Measurements from ENCODE around the gene MICAL3.

The MICAL3 gene

GRCh38 chr22:17891481-17892167 is 132.7 kb downstream of the MICAL3 start:
- TF ChIP-seq YY1 (IDR thresholded peaks at IDR 0.05; ENCODE audit: insufficient read depth, insufficient read length) (no peak), SUZ12 (IDR thresholded peaks at IDR 0.05; ENCODE audit: extremely low read depth, insufficient read depth, insufficient read length) (no peak)
- peaks cover 2% of the 10 kb centered on the region for H3K4me1 ChIP-seq (ENCODE audit: insufficient read depth, insufficient read length)
- H3K9me3 ChIP-seq (ENCODE audit: insufficient read depth, low read length) = no peaks in the 10 kb centered on the region
- H3K4me3 ChIP-seq (ENCODE audit: insufficient read length, low read depth) = no peak overlapping the region
- H3K27me3 ChIP-seq (ENCODE audit: insufficient read depth, insufficient read length) = no peaks in the 10 kb centered on the region
- no peak overlapping the region for H3K9ac ChIP-seq (ENCODE audit: insufficient read length, low read depth)
- no peak for DNase-seq (ENCODE audit: low read depth, low spot score)
- H3K36me3 ChIP-seq (ENCODE audit: insufficient read depth, insufficient read length, low read length) = peaks cover 79% of the 10 kb centered on the region

GRCh38 chr22:17890892-17891291 is 133.5 kb downstream of the MICAL3 start:
- DNase-seq (ENCODE audit: low read depth, low spot score) = no peak
- Histone ChIP-seq H3K4me3 (ENCODE audit: insufficient read length, low read depth) (no peak overlapping the region), H3K36me3 (ENCODE audit: insufficient read depth, insufficient read length, low read length) (peaks cover 75% of the 10 kb centered on the region), H3K9me3 (ENCODE audit: insufficient read depth, low read length) (no peaks in the 10 kb centered on the region), H3K27me3 (ENCODE audit: insufficient read depth, insufficient read length) (no peaks in the 10 kb centered on the region), H3K9ac (ENCODE audit: insufficient read length, low read depth) (no peak overlapping the region), H3K4me1 (ENCODE audit: insufficient read depth, insufficient read length) (peaks cover 2% of the 10 kb centered on the region)
- TF ChIP-seq YY1 (IDR thresholded peaks at IDR 0.05; ENCODE audit: insufficient read depth, insufficient read length) (no peak), ZNF274 (IDR thresholded peaks at IDR 0.05; ENCODE audit: low read depth, low read length) (no peak), SUZ12 (IDR thresholded peaks at IDR 0.05; ENCODE audit: extremely low read depth, insufficient read depth, insufficient read length) (no peak)

- no peak for TF ChIP-seq SUZ12 (IDR thresholded peaks at IDR 0.05; ENCODE audit: extremely low read depth, insufficient read depth, insufficient read length)
- no peaks in the 10 kb centered on the region for H3K9me3 ChIP-seq (ENCODE audit: insufficient read depth, low read length)
- H3K9ac ChIP-seq (ENCODE audit: insufficient read length, low read depth) = no peak overlapping the region
- peaks cover 2% of the 10 kb centered on the region for H3K4me1 ChIP-seq (ENCODE audit: insufficient read depth, insufficient read length)
- H3K27me3 ChIP-seq (ENCODE audit: insufficient read depth, insufficient read length) = no peaks in the 10 kb centered on the region
- no peak overlapping the region for H3K4me3 ChIP-seq (ENCODE audit: insufficient read length, low read depth)
- peaks cover 76% of the 10 kb centered on the region for H3K36me3 ChIP-seq (ENCODE audit: insufficient read depth, insufficient read length, low read length)
- no peak for DNase-seq (ENCODE audit: low read depth, low spot score)
Observed at GRCh38 chr22:17890245-17890671, 134.1 kb downstream of the MICAL3 start.

GRCh38 chr22:17888855-17889254 is 135.5 kb downstream of the MICAL3 start:
- H3K9me3 ChIP-seq (ENCODE audit: insufficient read depth, low read length) = no peaks in the 10 kb centered on the region
- H3K9ac ChIP-seq (ENCODE audit: insufficient read length, low read depth) = no peak overlapping the region
- no peak for DNase-seq (ENCODE audit: low read depth, low spot score)
- H3K4me1 ChIP-seq (ENCODE audit: insufficient read depth, insufficient read length) = peaks cover 2% of the 10 kb centered on the region
- H3K27me3 ChIP-seq (ENCODE audit: insufficient read depth, insufficient read length) = no peaks in the 10 kb centered on the region
- no peak overlapping the region for H3K4me3 ChIP-seq (ENCODE audit: insufficient read length, low read depth)
- TF ChIP-seq SUZ12 (IDR thresholded peaks at IDR 0.05; ENCODE audit: extremely low read depth, insufficient read depth, insufficient read length) = no peak
- TF ChIP-seq YY1 (IDR thresholded peaks at IDR 0.05; ENCODE audit: insufficient read depth, insufficient read length) = no peak
- no peak for TF ChIP-seq ZNF274 (IDR thresholded peaks at IDR 0.05; ENCODE audit: low read depth, low read length)
- H3K36me3 ChIP-seq (ENCODE audit: insufficient read depth, insufficient read length, low read length) = peaks cover 80% of the 10 kb centered on the region

GRCh38 chr22:17888439-17888838 is 135.9 kb downstream of the MICAL3 start:
- DNase-seq (ENCODE audit: low read depth, low spot score) = no peak
- H3K36me3 ChIP-seq (ENCODE audit: insufficient read depth, insufficient read length, low read length) = peaks cover 79% of the 10 kb centered on the region
- H3K27me3 ChIP-seq (ENCODE audit: insufficient read depth, insufficient read length) = no peaks in the 10 kb centered on the region
- no peak for TF ChIP-seq YY1 (IDR thresholded peaks at IDR 0.05; ENCODE audit: insufficient read depth, insufficient read length)
- no peak for TF ChIP-seq ZNF274 (IDR thresholded peaks at IDR 0.05; ENCODE audit: low read depth, low read length)
- TF ChIP-seq SUZ12 (IDR thresholded peaks at IDR 0.05; ENCODE audit: extremely low read depth, insufficient read depth, insufficient read length) = no peak
- H3K9ac ChIP-seq (ENCODE audit: insufficient read length, low read depth) = no peak overlapping the region
- H3K9me3 ChIP-seq (ENCODE audit: insufficient read depth, low read length) = no peaks in the 10 kb centered on the region
- H3K4me1 ChIP-seq (ENCODE audit: insufficient read depth, insufficient read length) = peaks cover 2% of the 10 kb centered on the region
- H3K4me3 ChIP-seq (ENCODE audit: insufficient read length, low read depth) = no peak overlapping the region

- Histone ChIP-seq H3K9ac (ENCODE audit: insufficient read length, low read depth) (no peak overlapping the region), H3K27me3 (ENCODE audit: insufficient read depth, insufficient read length) (no peaks in the 10 kb centered on the region), H3K36me3 (ENCODE audit: insufficient read depth, insufficient read length, low read length) (peaks cover 83% of the 10 kb centered on the region), H3K9me3 (ENCODE audit: insufficient read depth, low read length) (no peaks in the 10 kb centered on the region), H3K4me3 (ENCODE audit: insufficient read length, low read depth) (no peak overlapping the region), H3K4me1 (ENCODE audit: insufficient read depth, insufficient read length) (no peaks in the 10 kb centered on the region)
- TF ChIP-seq ZNF274 (IDR thresholded peaks at IDR 0.05; ENCODE audit: low read depth, low read length) (no peak), SUZ12 (IDR thresholded peaks at IDR 0.05; ENCODE audit: extremely low read depth, insufficient read depth, insufficient read length) (no peak), YY1 (IDR thresholded peaks at IDR 0.05; ENCODE audit: insufficient read depth, insufficient read length) (no peak)
- no peak for DNase-seq (ENCODE audit: low read depth, low spot score)
Observed at GRCh38 chr22:17884893-17885292, 139.5 kb downstream of the MICAL3 start.

GRCh38 chr22:17884084-17884483 is 140.3 kb downstream of the MICAL3 start:
- no peaks in the 10 kb centered on the region for H3K4me1 ChIP-seq (ENCODE audit: insufficient read depth, insufficient read length)
- no peak for DNase-seq (ENCODE audit: low read depth, low spot score)
- TF ChIP-seq ZNF274 (IDR thresholded peaks at IDR 0.05; ENCODE audit: low read depth, low read length) (no peak), YY1 (IDR thresholded peaks at IDR 0.05; ENCODE audit: insufficient read depth, insufficient read length) (no peak), SUZ12 (IDR thresholded peaks at IDR 0.05; ENCODE audit: extremely low read depth, insufficient read depth, insufficient read length) (no peak)
- no peaks in the 10 kb centered on the region for H3K9me3 ChIP-seq (ENCODE audit: insufficient read depth, low read length)
- H3K36me3 ChIP-seq (ENCODE audit: insufficient read depth, insufficient read length, low read length) = peaks cover 89% of the 10 kb centered on the region
- no peak overlapping the region for H3K4me3 ChIP-seq (ENCODE audit: insufficient read length, low read depth)
- H3K27me3 ChIP-seq (ENCODE audit: insufficient read depth, insufficient read length) = no peaks in the 10 kb centered on the region
- no peak overlapping the region for H3K9ac ChIP-seq (ENCODE audit: insufficient read length, low read depth)

All from NT2/D1 (cell line).